ENCODE results near the gene IGSF23. TPM values are rescaled to one million over a fixed set of nuclear protein-coding genes. Genes with fewer than 3 reads are reported as not detected.

IGSF23 gene
- total and polyA plus RNA-seq, 2 donors (not counting 1 experiment from before 2014, with no cell fraction given): not detected

- POLR2A ChIA-PET: no interaction called here
- Mint-ChIP-seq H3K9me3 (ENCODE audit: insufficient read depth) (no peaks in the 10 kb centered on the region), H3K27ac (no peak overlapping the region), H3K4me3 (no peak overlapping the region), H3K27me3 (peaks cover 6% of the 10 kb centered on the region), H3K4me1 (peaks cover 18% of the 10 kb centered on the region)
- DNase-seq (no peak), ATAC-seq (ENCODE audit: low read depth) (no peak)
- Histone ChIP-seq H3K4me3 (ENCODE audit: control extremely low read depth in 1 of 5, extremely low read depth in 1 of 5, insufficient read depth in 1 of 5, low read depth in 2 of 5, low read length in 4 of 5) (no peak overlapping the region), H2AFZ (ENCODE audit: insufficient read depth, low read depth, low read length, poor library complexity, severe bottlenecking) (no peak overlapping the region), H3K79me2 (ENCODE audit: control insufficient read depth, insufficient read depth, low read length) (no peaks in the 10 kb centered on the region), H3K9me3 (ENCODE audit: control extremely low read depth in 1 of 3, control insufficient read depth in 2 of 3, insufficient read depth in 1 of 3, low read length in 2 of 3) (peaks cover 0 to 7% (median 0%) of the 10 kb centered on the region in 3 donors), H4K20me1 (ENCODE audit: control insufficient read depth, insufficient read depth, low read length, poor library complexity, severe bottlenecking) (no peaks in the 10 kb centered on the region), H3K9ac (ENCODE audit: low read length) (no peak overlapping the region), H3K27ac (ENCODE audit: low read length in 2 of 2) (no peak overlapping the region), H3K4me1 (ENCODE audit: control insufficient read depth in 2 of 2, insufficient read depth in 2 of 2, low read length in 2 of 2) (peaks cover 7 to 18% of the 10 kb centered on the region in 2 donors), H3K36me3 (replicated peaks in 1 of 2; ENCODE audit: control extremely low read depth in 1 of 2, control insufficient read depth in 1 of 2, extremely low read depth in 1 of 2, insufficient read depth in 2 of 2, low read length in 1 of 2) (no peaks in the 10 kb centered on the region), H3K27me3 (replicated peaks in 1 of 4; ENCODE audit: control extremely low read depth in 1 of 4, control insufficient read depth in 3 of 4, insufficient read depth in 4 of 4, low read length in 3 of 4) (no peaks in the 10 kb centered on the region), H3K4me2 (replicated peaks; ENCODE audit: low read depth, low read length, poor library complexity, severe bottlenecking) (peak overlapping the region; percentile 61)
- intact Hi-C loops (cut with micrococcal nuclease): loop anchor here (5.0 to 10.0 kb wide), 2 partner anchors 151 to 191 kb away; partner anchors contain the start of genes NECTIN2 and ZNF180
- CTCF ChIA-PET: interaction anchor here (0.7 to 2.0 kb wide), 6 partner anchors 11 to 300 kb away, joined by 3 to 18 read pairs (median 4); no protein-coding TSS in a partner anchor
- TF ChIP-seq EZH2 (IDR thresholded peaks at IDR 0.05; ENCODE audit: borderline replicate concordance, insufficient read depth, low read depth, low read length, poor library complexity, severe bottlenecking): no peak
- TF ChIP-seq, protein P1, sequence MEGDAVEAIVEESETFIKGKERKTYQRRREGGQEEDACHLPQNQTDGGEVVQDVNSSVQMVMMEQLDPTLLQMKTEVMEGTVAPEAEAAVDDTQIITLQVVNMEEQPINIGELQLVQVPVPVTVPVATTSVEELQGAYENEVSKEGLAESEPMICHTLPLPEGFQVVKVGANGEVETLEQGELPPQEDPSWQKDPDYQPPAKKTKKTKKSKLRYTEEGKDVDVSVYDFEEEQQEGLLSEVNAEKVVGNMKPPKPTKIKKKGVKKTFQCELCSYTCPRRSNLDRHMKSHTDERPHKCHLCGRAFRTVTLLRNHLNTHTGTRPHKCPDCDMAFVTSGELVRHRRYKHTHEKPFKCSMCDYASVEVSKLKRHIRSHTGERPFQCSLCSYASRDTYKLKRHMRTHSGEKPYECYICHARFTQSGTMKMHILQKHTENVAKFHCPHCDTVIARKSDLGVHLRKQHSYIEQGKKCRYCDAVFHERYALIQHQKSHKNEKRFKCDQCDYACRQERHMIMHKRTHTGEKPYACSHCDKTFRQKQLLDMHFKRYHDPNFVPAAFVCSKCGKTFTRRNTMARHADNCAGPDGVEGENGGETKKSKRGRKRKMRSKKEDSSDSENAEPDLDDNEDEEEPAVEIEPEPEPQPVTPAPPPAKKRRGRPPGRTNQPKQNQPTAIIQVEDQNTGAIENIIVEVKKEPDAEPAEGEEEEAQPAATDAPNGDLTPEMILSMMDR (IDR thresholded peaks at IDR 0.05): no peak
- 98% methylated on average over 4 of the region's 5 CpGs for WGBS (ENCODE audit: insufficient coverage)
These were observed 40.0 kb downstream of the IGSF23 start for GRCh38 chr19:44653343-44653742.

- Histone ChIP-seq H3K79me2 (ENCODE audit: control insufficient read depth, insufficient read depth, low read length) (no peaks in the 10 kb centered on the region), H3K4me3 (ENCODE audit: control extremely low read depth in 1 of 5, extremely low read depth in 1 of 5, insufficient read depth in 1 of 5, low read depth in 2 of 5, low read length in 4 of 5) (no peak overlapping the region), H3K4me2 (replicated peaks; ENCODE audit: low read depth, low read length, poor library complexity, severe bottlenecking) (peak overlapping the region; percentile 61), H4K20me1 (ENCODE audit: control insufficient read depth, insufficient read depth, low read length, poor library complexity, severe bottlenecking) (no peaks in the 10 kb centered on the region), H3K4me1 (ENCODE audit: control insufficient read depth in 2 of 2, insufficient read depth in 2 of 2, low read length in 2 of 2) (peaks cover 7 to 18% of the 10 kb centered on the region in 2 donors), H3K36me3 (replicated peaks in 1 of 2; ENCODE audit: control extremely low read depth in 1 of 2, control insufficient read depth in 1 of 2, extremely low read depth in 1 of 2, insufficient read depth in 2 of 2, low read length in 1 of 2) (no peaks in the 10 kb centered on the region), H2AFZ (ENCODE audit: insufficient read depth, low read depth, low read length, poor library complexity, severe bottlenecking) (no peak overlapping the region), H3K27me3 (replicated peaks in 1 of 4; ENCODE audit: control extremely low read depth in 1 of 4, control insufficient read depth in 3 of 4, insufficient read depth in 4 of 4, low read length in 3 of 4) (no peaks in the 10 kb centered on the region), H3K27ac (ENCODE audit: low read length in 2 of 2) (peak overlapping the region; percentile 52 to 65), H3K9ac (ENCODE audit: low read length) (peak overlapping the region; percentile 25), H3K9me3 (ENCODE audit: control extremely low read depth in 1 of 3, control insufficient read depth in 2 of 3, insufficient read depth in 1 of 3, low read length in 2 of 3) (peaks cover 0 to 8% (median 0%) of the 10 kb centered on the region in 3 donors)
- CTCF ChIA-PET: interaction anchor here (0.6 to 2.7 kb wide), 21 partner anchors 9 to 1376 kb away, joined by 3 to 20 read pairs (median 4); partner anchors contain the start of genes BLOC1S3, TOMM40 and TRAPPC6A
- WGBS (ENCODE audit: insufficient coverage): 14% methylated on average over 12 of the region's 16 CpGs
- Mint-ChIP-seq H3K9me3 (ENCODE audit: insufficient read depth) (no peaks in the 10 kb centered on the region), H3K4me1 (peaks cover 18% of the 10 kb centered on the region), H3K27ac (peak overlapping the region; percentile 80), H3K4me3 (no peak overlapping the region), H3K27me3 (peaks cover 6% of the 10 kb centered on the region)
- intact Hi-C loops (cut with micrococcal nuclease): loop anchor here (1.0 to 10.0 kb wide), 5 partner anchors 71 to 236 kb away; partner anchors contain the start of genes NECTIN2 and ZNF180
- DNase-seq (peak; percentile 94), ATAC-seq (ENCODE audit: low read depth) (peak; percentile 97)
- POLR2A ChIA-PET: interaction anchor here (1.2 kb wide), 1 partner anchor 116 kb away, joined by 4 read pairs; no protein-coding TSS in a partner anchor
- TF ChIP-seq, protein P1 (IDR thresholded peaks at IDR 0.05): peak; percentile 79
- TF ChIP-seq EZH2 (IDR thresholded peaks at IDR 0.05; ENCODE audit: borderline replicate concordance, insufficient read depth, low read depth, low read length, poor library complexity, severe bottlenecking): no peak
These were observed 40.8 kb downstream of the IGSF23 start for GRCh38 chr19:44653977-44654774.

Measured in B cell (primary cell).